A549 (cell line): ENCODE results near the gene CSNK2A1.

Source experiments
- CBX2 ChIP-seq: fragments of 200-600 bp; sonication (generic); IDR thresholded peaks from 2 replicates; pipeline ENCODE4 v1.6.1; 2016; ENCODE audit warnings: low read depth, mild to moderate bottlenecking, borderline replicate concordance
- CEBPB ChIP-seq, 2 experiments: fragments of >200 bp in 1 of 2; sonication (Bioruptor Twin) in 1 of 2; formaldehyde crosslinking in 1 of 2; IDR thresholded peaks; 2 replicates each; pipeline ENCODE4 v1.6.1; 2012 to 2016
- CTCF ChIP-seq: fragments of >200 bp; sonication (Bioruptor Twin); formaldehyde crosslinking; IDR thresholded peaks from 3 replicates; pipeline ENCODE4 v1.5.1; 2016
- KDM1A ChIP-seq: fragments of 200-600 bp; sonication (generic); IDR thresholded peaks from 2 replicates; pipeline ENCODE4 v1.6.1; 2016; ENCODE audit warnings: low read depth, mild to moderate bottlenecking
- MAX ChIP-seq: IDR thresholded peaks from 2 replicates; pipeline ENCODE4 v1.6.1; 2012
- RARB ChIP-seq: fragments of 250-450 bp; sonication (Bioruptor Pico); IDR thresholded peaks from 2 replicates; pipeline ENCODE4 v1.8.0; 2021; ENCODE audit warnings: mild to moderate bottlenecking, moderate library complexity
- SMC3 ChIP-seq: fragments of >200 bp; sonication (Bioruptor Twin); formaldehyde crosslinking; IDR thresholded peaks from 3 replicates; pipeline ENCODE4 v1.6.1; 2018; ENCODE audit warnings: inconsistent platforms

- TF ChIP-seq CTCF (no peak), CBX2 (no peak), MAX (no peak), RARB (CRISPR knock-in tag) (no peak), SMC3 (no peak), CEBPB (IDR thresholded peaks at IDR 0.05) (no peak), KDM1A (no peak)
These were observed 113.2 kb downstream of the CSNK2A1 start for GRCh38 chr20:430091-430999.
